Mesenchymal stem cell (in vitro differentiated cells and primary cell): ENCODE results near the gene SARS1.

Experiments used
- DNase-seq: peaks from one replicate; pipeline ENCODE4 v3.0.0-alpha.2; 2013
- H2AFZ ChIP-seq: one replicate; pipeline ENCODE4 v1.6.1; 2013; ENCODE audit warnings: low read depth, mild to moderate bottlenecking, control low read depth, inconsistent platforms, low read length, moderate library complexity
- H2AK5ac ChIP-seq: 2 replicates; pipeline ENCODE4 v1.6.1; 2013; ENCODE audit warnings: low read length, moderate library complexity, mild to moderate bottlenecking, inconsistent platforms; ENCODE audit not compliant: severe bottlenecking
- H2BK120ac ChIP-seq: one replicate; pipeline ENCODE4 v1.6.1; 2013; ENCODE audit warnings: low read depth, mild to moderate bottlenecking, inconsistent platforms, low read length, moderate library complexity
- H2BK12ac ChIP-seq, 2 experiments: one replicate each; pipeline ENCODE4 v1.6.1; 2013; ENCODE audit warnings: inconsistent platforms in 2 of 2, low read length in 2 of 2, mild to moderate bottlenecking in 2 of 2, moderate library complexity in 2 of 2, control low read depth in 1 of 2
- H2BK15ac ChIP-seq: one replicate; pipeline ENCODE4 v1.6.1; 2013; ENCODE audit warnings: mild to moderate bottlenecking, low read depth, inconsistent platforms; ENCODE audit not compliant: poor library complexity, severe bottlenecking
- H2BK5ac ChIP-seq: 2 replicates; pipeline ENCODE4 v1.6.1; 2013; ENCODE audit warnings: low read depth, mild to moderate bottlenecking, low read length, control low read depth, inconsistent platforms; ENCODE audit not compliant: poor library complexity, severe bottlenecking
- H3K14ac ChIP-seq, 2 experiments: one replicate each; pipeline ENCODE4 v1.6.1; 2013; ENCODE audit warnings: inconsistent platforms in 2 of 2, low read length in 2 of 2, control low read depth in 1 of 2, mild to moderate bottlenecking in 1 of 2, moderate library complexity in 1 of 2
- H3K18ac ChIP-seq, 2 experiments: one replicate each; pipeline ENCODE4 v1.6.1; 2013; ENCODE audit warnings: inconsistent platforms in 2 of 2, low read length in 2 of 2, control low read depth in 1 of 2, low read depth in 1 of 2, mild to moderate bottlenecking in 1 of 2
- H3K23ac ChIP-seq, 2 experiments: one replicate each; pipeline ENCODE4 v1.6.1; 2013; ENCODE audit warnings: inconsistent platforms in 2 of 2, low read length in 2 of 2, mild to moderate bottlenecking in 2 of 2, moderate library complexity in 2 of 2, control low read depth in 1 of 2
- H3K27ac ChIP-seq: 2 replicates; pipeline ENCODE4 v1.5.1; 2013; ENCODE audit warnings: mild to moderate bottlenecking, moderate library complexity, low read length, control low read depth, inconsistent platforms; ENCODE audit not compliant: poor library complexity, severe bottlenecking
- H3K27me3 ChIP-seq, 2 experiments: 2 replicates each; pipeline versions ENCODE4 v1.6.1 to v1.7.0; 2013; ENCODE audit warnings: low read length in 2 of 2, mild to moderate bottlenecking in 2 of 2, moderate library complexity in 2 of 2, control low read depth in 1 of 2, inconsistent platforms in 1 of 2; ENCODE audit not compliant: control insufficient read depth in 1 of 2, insufficient read depth in 1 of 2
- H3K36me3 ChIP-seq, 2 experiments: 2 replicates each; pipeline versions ENCODE4 v1.6.1 to v1.7.0; 2013; ENCODE audit warnings: low read length in 2 of 2, control low read depth in 1 of 2, inconsistent platforms in 1 of 2, low read depth in 1 of 2, mild to moderate bottlenecking in 1 of 2; ENCODE audit not compliant: insufficient read depth in 2 of 2, control insufficient read depth in 1 of 2
- H3K4ac ChIP-seq, 2 experiments: one replicate each; pipeline ENCODE4 v1.6.1; 2013; ENCODE audit warnings: inconsistent platforms in 2 of 2, low read length in 2 of 2, mild to moderate bottlenecking in 2 of 2, moderate library complexity in 2 of 2, control low read depth in 1 of 2, low read depth in 1 of 2
- H3K4me1 ChIP-seq: 2 replicates; pipeline ENCODE4 v1.6.1; 2013; ENCODE audit warnings: low read depth, low read length, control low read depth; ENCODE audit not compliant: control insufficient read depth, insufficient read depth
- H3K4me2 ChIP-seq: 2 replicates; pipeline ENCODE4 v1.6.1; 2013; ENCODE audit warnings: low read length, mild to moderate bottlenecking, inconsistent platforms; ENCODE audit not compliant: poor library complexity, severe bottlenecking
- H3K4me3 ChIP-seq, 2 experiments: 2 replicates each; pipeline versions ENCODE4 v1.5.1 to v1.7.0; 2013; ENCODE audit warnings: low read length in 2 of 2, mild to moderate bottlenecking in 2 of 2, control low read depth in 1 of 2, low read depth in 1 of 2; ENCODE audit not compliant: insufficient read depth in 1 of 2
- H3K79me1 ChIP-seq: replicated peaks from 2 replicates; pipeline ENCODE4 v1.6.1; 2013; ENCODE audit warnings: mild to moderate bottlenecking, control low read depth, low read length, inconsistent platforms; ENCODE audit not compliant: poor library complexity, severe bottlenecking
- H3K9ac ChIP-seq: 2 replicates; pipeline ENCODE4 v1.7.0; 2013; ENCODE audit warnings: mild to moderate bottlenecking, low read length, moderate library complexity
- H3K9me3 ChIP-seq: 2 replicates; pipeline ENCODE4 v1.7.0; 2013; ENCODE audit warnings: mild to moderate bottlenecking, low read length; ENCODE audit not compliant: control insufficient read depth
- H4K8ac ChIP-seq: one replicate; pipeline ENCODE4 v1.6.1; 2013; ENCODE audit warnings: inconsistent platforms, mild to moderate bottlenecking, low read length, moderate library complexity
- H4K91ac ChIP-seq: one replicate; pipeline ENCODE4 v1.6.1; 2013; ENCODE audit warnings: mild to moderate bottlenecking, low read length, inconsistent platforms
- WGBS: methylation state at CpG from one replicate; pipeline ENCODE4 v1.1.7; 2013; ENCODE audit warnings: mixed read lengths; 5-methylcytosine and 5-hydroxymethylcytosine counted together

The SARS1 gene

GRCh38 chr1:109188200-109188599, 25.5 kb upstream of the SARS1 start:
- Histone ChIP-seq H3K36me3 (no peaks in the 10 kb centered on the region), H3K23ac (no peak overlapping the region), H3K4me1 (peaks cover 8% of the 10 kb centered on the region), H3K27me3 (no peaks in the 10 kb centered on the region), H2BK120ac (no peak overlapping the region), H2AFZ (no peak overlapping the region), H4K91ac (no peak overlapping the region), H3K18ac (peak overlapping the region in 1 of 2 experiments; percentile 18), H3K4me2 (no peak overlapping the region), H3K9me3 (no peaks in the 10 kb centered on the region), H3K14ac (no peak overlapping the region), H2BK12ac (no peak overlapping the region), H3K27ac (no peak overlapping the region), H4K8ac (no peak overlapping the region), H3K9ac (no peak overlapping the region), H3K79me1 (no peaks in the 10 kb centered on the region), H3K4ac (no peak overlapping the region), H2BK15ac (no peak overlapping the region), H2BK5ac (no peak overlapping the region), H3K4me3 (no peak overlapping the region), H2AK5ac (no peak overlapping the region)
- WGBS, result 96% methylated on average over 4 of the region's 4 CpGs
- no peak for DNase-seq

GRCh38 chr1:109188781-109189180, 24.9 kb upstream of the SARS1 start:
- H3K9me3 ChIP-seq, result no peaks in the 10 kb centered on the region
- no peak overlapping the region for H2BK12ac ChIP-seq
- no peak overlapping the region for H3K9ac ChIP-seq
- H2BK5ac ChIP-seq, result no peak overlapping the region
- peak overlapping the region; percentile 35 for H4K91ac ChIP-seq
- no peak overlapping the region for H2BK15ac ChIP-seq
- no peaks in the 10 kb centered on the region for H3K79me1 ChIP-seq
- H3K4ac ChIP-seq, result no peak overlapping the region
- H3K4me1 ChIP-seq, result peaks cover 8% of the 10 kb centered on the region
- WGBS, result 91% methylated on average over 6 of the region's 6 CpGs
- H3K36me3 ChIP-seq, result no peaks in the 10 kb centered on the region
- no peak overlapping the region for H3K4me3 ChIP-seq
- H2BK120ac ChIP-seq, result no peak overlapping the region
- no peak overlapping the region for H3K23ac ChIP-seq
- DNase-seq, result no peak
- H3K27ac ChIP-seq, result no peak overlapping the region
- no peak overlapping the region for H2AFZ ChIP-seq
- H3K4me2 ChIP-seq, result no peak overlapping the region
- H2AK5ac ChIP-seq, result no peak overlapping the region
- no peaks in the 10 kb centered on the region for H3K27me3 ChIP-seq
- H3K18ac ChIP-seq, result no peak overlapping the region
- H4K8ac ChIP-seq, result no peak overlapping the region
- no peak overlapping the region for H3K14ac ChIP-seq

GRCh38 chr1:109190189-109190588, 23.5 kb upstream of the SARS1 start:
- Histone ChIP-seq H2BK12ac (no peak overlapping the region), H2BK120ac (no peak overlapping the region), H3K14ac (no peak overlapping the region), H4K8ac (no peak overlapping the region), H3K4ac (no peak overlapping the region), H4K91ac (no peak overlapping the region), H2BK5ac (no peak overlapping the region), H3K4me3 (no peak overlapping the region), H3K18ac (no peak overlapping the region), H2AFZ (no peak overlapping the region), H3K79me1 (no peaks in the 10 kb centered on the region), H3K27ac (no peak overlapping the region), H3K23ac (no peak overlapping the region), H3K4me1 (peaks cover 8% of the 10 kb centered on the region), H2AK5ac (no peak overlapping the region), H3K36me3 (no peaks in the 10 kb centered on the region), H3K9ac (no peak overlapping the region), H3K9me3 (no peaks in the 10 kb centered on the region), H3K27me3 (no peaks in the 10 kb centered on the region), H2BK15ac (no peak overlapping the region), H3K4me2 (no peak overlapping the region)
- 93% methylated on average over 7 of the region's 7 CpGs for WGBS
- no peak for DNase-seq

- Histone ChIP-seq H4K8ac (no peak overlapping the region), H4K91ac (peak overlapping the region; percentile 70), H2BK15ac (no peak overlapping the region), H3K4me3 (no peak overlapping the region), H2AFZ (no peak overlapping the region), H3K27ac (no peak overlapping the region), H3K79me1 (no peaks in the 10 kb centered on the region), H3K23ac (no peak overlapping the region), H2BK5ac (no peak overlapping the region), H3K27me3 (no peaks in the 10 kb centered on the region), H3K4ac (peak overlapping the region in 1 of 2 experiments; percentile 2), H3K14ac (no peak overlapping the region), H3K9me3 (no peaks in the 10 kb centered on the region), H2AK5ac (no peak overlapping the region), H3K18ac (no peak overlapping the region), H3K4me1 (peaks cover 5% of the 10 kb centered on the region), H3K4me2 (no peak overlapping the region), H3K36me3 (no peaks in the 10 kb centered on the region), H2BK120ac (no peak overlapping the region), H3K9ac (no peak overlapping the region), H2BK12ac (no peak overlapping the region)
- WGBS, result 77% methylated on average over 8 of the region's 8 CpGs
- DNase-seq, result no peak
These were observed 22.3 kb upstream of the SARS1 start for GRCh38 chr1:109191377-109191776.
